ENCODE measurements around the gene ARRDC2.

ARRDC2 gene

DNA sequence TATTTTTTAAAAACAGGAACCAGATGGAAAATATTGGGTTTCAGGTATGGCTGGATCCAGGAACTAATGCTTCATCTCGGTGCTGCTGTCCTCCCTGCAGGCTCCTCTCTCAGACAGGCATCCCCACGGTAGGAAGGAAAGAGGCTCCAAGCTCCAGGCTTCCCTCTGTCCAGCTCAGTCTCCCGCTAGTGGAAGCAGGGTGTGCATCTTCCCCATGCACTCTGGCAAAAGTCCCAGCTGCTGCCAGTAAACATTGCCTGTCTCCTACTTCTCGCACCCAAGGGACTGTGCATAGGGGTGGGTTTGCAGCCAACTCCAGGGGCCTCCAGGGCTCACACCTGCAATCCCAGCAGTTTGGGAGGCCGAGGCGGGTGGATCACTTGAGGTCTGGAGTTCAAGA is 49.6 kb downstream of the ARRDC2 start:
- Histone ChIP-seq H3K36me3 (ENCODE audit: low read length) (no peaks in the 10 kb centered on the region), H3K9me2 (replicated peaks; ENCODE audit: insufficient read depth, low read length) (no peaks in the 10 kb centered on the region), H2AFZ (ENCODE audit: low read depth, low read length, severe bottlenecking) (no peak overlapping the region), H4K20me1 (ENCODE audit: low read depth, low read length) (no peaks in the 10 kb centered on the region), H3K27ac (ENCODE audit: low read depth, low read length) (no peak overlapping the region), H3K9me3 (ENCODE audit: insufficient read depth, low read length) (no peaks in the 10 kb centered on the region), H3K4me2 (ENCODE audit: low read depth, low read length, poor library complexity, severe bottlenecking) (no peak overlapping the region), H3K79me2 (ENCODE audit: insufficient read depth, low read length) (no peaks in the 10 kb centered on the region), H3K9ac (ENCODE audit: low read length) (no peak overlapping the region), H3K27me3 (ENCODE audit: low read length) (no peaks in the 10 kb centered on the region), H3F3A (ENCODE audit: insufficient read depth) (no peaks in the 10 kb centered on the region), H3K4me3 (ENCODE audit: insufficient read depth, low read length, poor library complexity, severe bottlenecking) (no peak overlapping the region)
- TF ChIP-seq, protein P1, sequence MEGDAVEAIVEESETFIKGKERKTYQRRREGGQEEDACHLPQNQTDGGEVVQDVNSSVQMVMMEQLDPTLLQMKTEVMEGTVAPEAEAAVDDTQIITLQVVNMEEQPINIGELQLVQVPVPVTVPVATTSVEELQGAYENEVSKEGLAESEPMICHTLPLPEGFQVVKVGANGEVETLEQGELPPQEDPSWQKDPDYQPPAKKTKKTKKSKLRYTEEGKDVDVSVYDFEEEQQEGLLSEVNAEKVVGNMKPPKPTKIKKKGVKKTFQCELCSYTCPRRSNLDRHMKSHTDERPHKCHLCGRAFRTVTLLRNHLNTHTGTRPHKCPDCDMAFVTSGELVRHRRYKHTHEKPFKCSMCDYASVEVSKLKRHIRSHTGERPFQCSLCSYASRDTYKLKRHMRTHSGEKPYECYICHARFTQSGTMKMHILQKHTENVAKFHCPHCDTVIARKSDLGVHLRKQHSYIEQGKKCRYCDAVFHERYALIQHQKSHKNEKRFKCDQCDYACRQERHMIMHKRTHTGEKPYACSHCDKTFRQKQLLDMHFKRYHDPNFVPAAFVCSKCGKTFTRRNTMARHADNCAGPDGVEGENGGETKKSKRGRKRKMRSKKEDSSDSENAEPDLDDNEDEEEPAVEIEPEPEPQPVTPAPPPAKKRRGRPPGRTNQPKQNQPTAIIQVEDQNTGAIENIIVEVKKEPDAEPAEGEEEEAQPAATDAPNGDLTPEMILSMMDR (IDR thresholded peaks at IDR 0.05; ENCODE audit: insufficient read depth, low read length, poor library complexity, severe bottlenecking) = no peak
- no peak for TF ChIP-seq EZH2phosphoT487 (conservative IDR thresholded peaks at IDR 0.05; ENCODE audit: low read length)

DNA sequence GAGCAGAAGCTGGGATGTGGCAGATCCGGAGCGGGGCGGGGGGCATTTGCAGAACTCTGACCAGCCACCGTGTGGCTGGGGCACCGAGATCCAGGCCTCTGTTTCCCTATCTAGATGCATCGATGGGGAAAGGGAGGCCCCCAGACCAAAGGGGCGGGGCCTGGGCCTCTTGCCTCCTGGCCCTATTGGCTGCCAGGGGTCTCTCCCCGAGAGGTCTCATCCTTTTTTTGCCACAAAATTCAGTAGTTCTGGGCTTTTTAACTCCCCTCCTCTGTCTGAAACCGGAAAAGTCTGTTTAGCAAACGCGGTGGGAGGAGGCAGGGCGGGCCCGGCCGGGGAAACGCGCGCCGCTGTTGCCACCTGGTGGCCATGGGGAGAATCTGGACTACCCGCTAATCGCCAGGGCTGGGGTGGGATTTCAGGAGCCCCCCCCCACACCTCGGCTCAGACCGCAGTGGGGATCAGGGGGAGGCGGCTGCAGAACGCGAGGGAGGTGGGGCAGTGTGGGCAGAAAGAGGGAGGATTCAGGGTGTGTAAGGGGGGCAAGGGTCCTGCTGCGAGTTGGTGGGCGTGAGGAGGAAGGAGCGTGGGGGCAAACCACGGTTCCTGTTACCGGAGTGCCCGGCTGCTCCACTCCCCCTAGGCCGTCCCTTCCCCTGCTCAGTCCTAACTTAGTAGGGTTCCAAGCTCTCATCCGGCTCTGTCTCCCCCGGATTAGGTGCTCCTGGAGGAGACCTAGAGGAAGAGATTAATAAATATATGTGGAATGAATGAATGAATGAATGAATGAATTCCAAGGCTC is 50.4 kb downstream of the ARRDC2 start:
- H3K79me2 ChIP-seq (ENCODE audit: insufficient read depth, low read length) = no peaks in the 10 kb centered on the region
- H3K4me2 ChIP-seq (ENCODE audit: low read depth, low read length, poor library complexity, severe bottlenecking) = peak overlapping the region; percentile 48
- no peaks in the 10 kb centered on the region for H3F3A ChIP-seq (ENCODE audit: insufficient read depth)
- H3K36me3 ChIP-seq (ENCODE audit: low read length) = no peaks in the 10 kb centered on the region
- H3K27ac ChIP-seq (ENCODE audit: low read depth, low read length) = peak overlapping the region; percentile 62
- no peaks in the 10 kb centered on the region for H4K20me1 ChIP-seq (ENCODE audit: low read depth, low read length)
- H3K9me2 ChIP-seq (replicated peaks; ENCODE audit: insufficient read depth, low read length) = no peaks in the 10 kb centered on the region
- H3K9ac ChIP-seq (ENCODE audit: low read length) = peak overlapping the region; percentile 48
- TF ChIP-seq, protein P1 (IDR thresholded peaks at IDR 0.05; ENCODE audit: insufficient read depth, low read length, poor library complexity, severe bottlenecking) = peak; percentile 97
- TF ChIP-seq EZH2phosphoT487 (conservative IDR thresholded peaks at IDR 0.05; ENCODE audit: low read length) = no peak
- H3K9me3 ChIP-seq (ENCODE audit: insufficient read depth, low read length) = no peaks in the 10 kb centered on the region
- no peaks in the 10 kb centered on the region for H3K27me3 ChIP-seq (ENCODE audit: low read length)
- H2AFZ ChIP-seq (ENCODE audit: low read depth, low read length, severe bottlenecking) = peak overlapping the region; percentile 95
- no peak overlapping the region for H3K4me3 ChIP-seq (ENCODE audit: insufficient read depth, low read length, poor library complexity, severe bottlenecking)

DNA sequence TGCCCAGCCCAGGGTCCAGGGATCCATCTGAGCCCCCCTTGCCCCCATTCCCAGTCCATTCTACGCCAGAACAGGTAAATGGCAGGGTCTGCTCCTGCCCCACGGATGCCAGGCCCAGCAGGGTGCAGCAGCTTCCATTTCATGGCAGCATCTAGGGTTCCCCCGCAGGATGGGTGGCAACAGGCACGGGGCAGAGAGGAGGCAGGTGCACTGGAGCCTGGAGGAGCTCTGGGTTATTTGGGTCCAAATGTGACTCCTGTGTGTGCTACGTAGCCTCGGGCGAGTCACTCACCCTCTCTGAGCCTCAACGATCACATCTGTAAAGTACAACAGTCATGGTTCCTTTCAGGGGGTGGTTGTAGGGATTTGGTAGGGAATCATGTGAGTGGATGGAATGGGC is 51.3 kb downstream of the ARRDC2 start:
- Histone ChIP-seq H3K4me3 (ENCODE audit: insufficient read depth, low read length, poor library complexity, severe bottlenecking) (no peak overlapping the region), H4K20me1 (ENCODE audit: low read depth, low read length) (no peaks in the 10 kb centered on the region), H3K79me2 (ENCODE audit: insufficient read depth, low read length) (no peaks in the 10 kb centered on the region), H3F3A (ENCODE audit: insufficient read depth) (no peaks in the 10 kb centered on the region), H3K27me3 (ENCODE audit: low read length) (no peaks in the 10 kb centered on the region), H3K9me2 (replicated peaks; ENCODE audit: insufficient read depth, low read length) (no peaks in the 10 kb centered on the region), H3K4me2 (ENCODE audit: low read depth, low read length, poor library complexity, severe bottlenecking) (no peak overlapping the region), H3K36me3 (ENCODE audit: low read length) (no peaks in the 10 kb centered on the region), H3K9me3 (ENCODE audit: insufficient read depth, low read length) (no peaks in the 10 kb centered on the region), H2AFZ (ENCODE audit: low read depth, low read length, severe bottlenecking) (no peak overlapping the region), H3K27ac (ENCODE audit: low read depth, low read length) (no peak overlapping the region), H3K9ac (ENCODE audit: low read length) (no peak overlapping the region)
- TF ChIP-seq, protein P1 (IDR thresholded peaks at IDR 0.05; ENCODE audit: insufficient read depth, low read length, poor library complexity, severe bottlenecking) = no peak
- TF ChIP-seq EZH2phosphoT487 (conservative IDR thresholded peaks at IDR 0.05; ENCODE audit: low read length) = no peak

Data from SU-DHL-6 (cell line).